Measurements from ENCODE around the gene OR10G2.

- TF ChIP-seq CTCF (IDR thresholded peaks at IDR 0.05) (no peak), POLR2A (IDR thresholded peaks at IDR 0.05) (no peak)
Observed at GRCh38 chr14:21669284-21669683, 34.5 kb upstream of the OR10G2 start.
